Pancreas (tissue), 10 donors: ENCODE results near the gene KCNT2. TPM values are rescaled to one million over a fixed set of nuclear protein-coding genes. Genes with fewer than 3 reads are reported as not detected.
"Not testable (repeated sequence)": the region's sequence is repeated elsewhere in the genome, so short reads cannot be mapped to it uniquely, and the experiment has no call there.

Experiments used
- ATAC-seq, 4 donors: fragments of 200-7000 bp; cut with Tn5 transposase; one replicate each; pipeline versions ENCODE4 v1.8.0 to v1.9.1; 2020; ENCODE audit warnings: mild to moderate bottlenecking in 4 of 4, moderate library complexity in 4 of 4
- DNase-seq, 6 donors: peaks; one replicate each; pipeline ENCODE4 v3.0.0-alpha.2; 2020
- FAIRE-seq: peaks from 2 replicates; lab custom pipeline; 2012; peaks lifted over from hg19 to GRCh38; lab: Jason Lieb, UNC
- H3K27ac ChIP-seq, 4 donors: fragments of 200-600 bp; sonication (generic); 1 replicate in 3 of 4; 2 replicates in 1 of 4; pipeline versions ENCODE4 v1.5.0 to v1.8.0; 2020
- H3K27me3 ChIP-seq, 4 donors: fragments of 200-600 bp; one replicate each; pipeline ENCODE4 v1.8.0; 2021
- H3K36me3 ChIP-seq, 3 donors: fragments of 200-600 bp; sonication (generic) in 1 of 3; one replicate each; pipeline versions ENCODE4 v1.5.0 to v1.8.0; 2020 to 2021
- H3K4me1 ChIP-seq, 3 donors: fragments of 200-600 bp; one replicate each; pipeline ENCODE4 v1.8.0; 2021
- H3K4me3 ChIP-seq, 4 donors: fragments of 200-600 bp; sonication (generic) in 2 of 4; one replicate each; pipeline versions ENCODE4 v1.5.0 to v1.8.0; 2020 to 2021
- H3K9me3 ChIP-seq, 4 donors: fragments of 200-600 bp; one replicate each; pipeline ENCODE4 v1.8.0; 2021
- CTCF ChIP-seq, 4 donors: fragments of 200-600 bp; sonication (generic) in 3 of 4; IDR thresholded peaks; one replicate each; pipeline versions ENCODE4 v1.5.0 to v1.8.0; 2021; ENCODE audit warnings: antibody characterized with exemption in 4 of 4
- WGBS, 2 donors: extraction: QIAGEN DNeasy Blood & Tissue Kit; methylation state at CpG; one replicate each; pipeline ENCODE4 v1.1.7; 2013; 5-methylcytosine and 5-hydroxymethylcytosine counted together
- intact Hi-C, 3 donors: fragments of 100-400 bp; cut with DNase I; formaldehyde crosslinking; loops; one replicate each; pipeline versions ENCODE4 v1.11.1 to v1.14.2; 2022
- polyA plus RNA-seq, 2 donors: library from polyadenylated mRNA; stranded (reverse); fragments of 200-250 nt; gene quantifications; one replicate each; pipeline ENCODE4 v1.2.3, GENCODE V29; 2013
- total RNA-seq, 6 donors: library from RNA; stranded (reverse); fragmentation: NEBNext Ultra II Directional in 4 of 6; extraction: Animal tissue kit (Norgen Biotek cat#: 25700) in 4 of 6; gene quantifications; one replicate each; pipeline versions ENCODE4 v1.2.1 to v1.2.4, GENCODE V29; 2021 to 2023
- donor health status: healthy with polysubstance abuse.
- donor health status: DM: no; HTN: no; CAD: no; lungs with moderate emphysema.
- donor health status: DM: no; HTN: no; CAD: no.
- donor health status: control.
- donor health status: control.
- donor health status: Bipolar disorder and iron deficiency.
- donor health status: DM: yes; HTN: yes; CAD: no.
- donor health status: DM: no; HTN: no; CAD: no.
- donor health status: DM: no; HTN: no; CAD: no.
- donor health status: DM: yes; HTN: yes; CAD: no.

The KCNT2 gene
- total and polyA plus RNA-seq, 8 donors = 0.19 to 0.67 (median 0.42) TPM

GRCh38 chr1:196513821-196514220 is 94.4 kb downstream of the KCNT2 start:
- ATAC-seq (no peak), DNase-seq (no peak), FAIRE-seq (no peak)
- TF ChIP-seq CTCF (IDR thresholded peaks at IDR 0.05) = no peak
- 80 to 84% methylated on average over 2 of the region's 2 CpGs for WGBS, 2 donors
- H3K4me3 ChIP-seq = no peak overlapping the region
- H3K27me3 ChIP-seq = no peaks in the 10 kb centered on the region
- no peak overlapping the region for H3K27ac ChIP-seq
- no peaks in the 10 kb centered on the region for H3K9me3 ChIP-seq
- no peaks in the 10 kb centered on the region for H3K4me1 ChIP-seq
- no peaks in the 10 kb centered on the region for H3K36me3 ChIP-seq
- intact Hi-C loops = no loop called here

GRCh38 chr1:196510451-196510850 is 97.8 kb downstream of the KCNT2 start:
- H3K27ac ChIP-seq = no peak overlapping the region
- WGBS, 2 donors = 44 to 56% methylated on average over 1 of the region's 1 CpG
- no peaks in the 10 kb centered on the region for H3K36me3 ChIP-seq
- ATAC-seq = no peak
- intact Hi-C loops = no loop called here
- no peak for FAIRE-seq
- no peaks in the 10 kb centered on the region for H3K4me1 ChIP-seq
- DNase-seq = no peak
- no peak overlapping the region for H3K4me3 ChIP-seq
- no peaks in the 10 kb centered on the region for H3K9me3 ChIP-seq
- no peak for TF ChIP-seq CTCF (IDR thresholded peaks at IDR 0.05)
- H3K27me3 ChIP-seq = no peaks in the 10 kb centered on the region

GRCh38 chr1:196504224-196504623 is 104.0 kb downstream of the KCNT2 start:
- H3K4me1 ChIP-seq, H3K9me3 ChIP-seq, intact Hi-C loops, DNase-seq, H3K27ac ChIP-seq, H3K36me3 ChIP-seq, H3K27me3 ChIP-seq, FAIRE-seq, H3K4me3 ChIP-seq, ATAC-seq: not testable (repeated sequence)
- WGBS, 2 donors = 100% methylated on average over 1 of the region's 1 CpG; no CpG with 5 or more reads in 1 of the 2 donors

- Histone ChIP-seq H3K27ac (no peak overlapping the region), H3K4me1 (no peaks in the 10 kb centered on the region), H3K27me3 (no peaks in the 10 kb centered on the region), H3K36me3 (no peaks in the 10 kb centered on the region), H3K4me3 (no peak overlapping the region), H3K9me3 (no peaks in the 10 kb centered on the region)
- DNase-seq (no peak), ATAC-seq (no peak), FAIRE-seq (no peak)
- 46 to 62% methylated on average over 2 of the region's 2 CpGs for WGBS, 2 donors
- intact Hi-C loops = no loop called here
- no peak for TF ChIP-seq CTCF (IDR thresholded peaks at IDR 0.05)
These were observed 105.8 kb downstream of the KCNT2 start for GRCh38 chr1:196502437-196502836.

GRCh38 chr1:196501760-196502428 is 106.3 kb downstream of the KCNT2 start:
- FAIRE-seq (no peak), DNase-seq (peak in 1 of 6 donors; percentile 3), ATAC-seq (no peak)
- Histone ChIP-seq H3K36me3 (no peaks in the 10 kb centered on the region), H3K4me1 (no peaks in the 10 kb centered on the region), H3K27me3 (no peaks in the 10 kb centered on the region), H3K9me3 (no peaks in the 10 kb centered on the region), H3K4me3 (no peak overlapping the region), H3K27ac (no peak overlapping the region)
- 68 to 82% methylated on average over 8 of the region's 8 CpGs for WGBS, 2 donors
- intact Hi-C loops = no loop called here
- TF ChIP-seq CTCF (IDR thresholded peaks at IDR 0.05) = no peak
